HFF-Myc (cell line): ENCODE results near the gene UGT2B11.
"Not testable (repeated sequence)": the region's sequence is repeated elsewhere in the genome, so short reads cannot be mapped to it uniquely, and the experiment has no call there.

Source experiments
- DNase-seq: peaks from one replicate; pipeline ENCODE4 v3.0.0-alpha.2; 2011; ENCODE audit warnings: low read depth; ENCODE audit errors: extremely low read depth
- H3K4me3 ChIP-seq: replicated peaks from 2 replicates; pipeline ENCODE4 v1.5.1; 2011; ENCODE audit warnings: low read depth, mild to moderate bottlenecking, control low read depth, low read length
- TF ChIP-seq, protein P1 (sequence below): IDR thresholded peaks from 2 replicates; pipeline ENCODE4 v1.5.1; 2012; ENCODE audit warnings: mild to moderate bottlenecking, low read depth, low read length, control low read depth; ENCODE audit errors: missing control alignments

The UGT2B11 gene

DNA sequence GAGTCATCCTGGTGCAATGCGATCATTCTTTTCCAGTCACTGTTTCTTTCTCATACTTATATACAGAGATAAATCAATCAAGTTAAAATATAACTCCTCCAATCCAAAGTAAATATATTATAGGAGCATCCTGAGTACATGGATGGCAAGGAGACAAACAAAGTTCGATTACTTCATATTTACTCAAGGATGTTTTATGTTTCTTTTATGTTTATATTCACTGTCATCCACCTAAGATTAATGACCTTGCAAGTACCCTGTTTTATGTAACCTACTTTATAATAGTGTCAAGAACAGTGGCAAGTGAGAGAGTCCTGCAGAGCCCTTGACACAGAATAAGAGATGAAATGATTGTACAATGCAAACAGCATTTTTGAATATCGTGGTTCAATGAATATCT is at the start of gene UGT2B11:
Gene UGT2B11 (minus strand): TSS at position 33 of the 400 bp plus-strand sequence. CDS start 26 bp downstream, at position 7.
- TF ChIP-seq, protein P1, sequence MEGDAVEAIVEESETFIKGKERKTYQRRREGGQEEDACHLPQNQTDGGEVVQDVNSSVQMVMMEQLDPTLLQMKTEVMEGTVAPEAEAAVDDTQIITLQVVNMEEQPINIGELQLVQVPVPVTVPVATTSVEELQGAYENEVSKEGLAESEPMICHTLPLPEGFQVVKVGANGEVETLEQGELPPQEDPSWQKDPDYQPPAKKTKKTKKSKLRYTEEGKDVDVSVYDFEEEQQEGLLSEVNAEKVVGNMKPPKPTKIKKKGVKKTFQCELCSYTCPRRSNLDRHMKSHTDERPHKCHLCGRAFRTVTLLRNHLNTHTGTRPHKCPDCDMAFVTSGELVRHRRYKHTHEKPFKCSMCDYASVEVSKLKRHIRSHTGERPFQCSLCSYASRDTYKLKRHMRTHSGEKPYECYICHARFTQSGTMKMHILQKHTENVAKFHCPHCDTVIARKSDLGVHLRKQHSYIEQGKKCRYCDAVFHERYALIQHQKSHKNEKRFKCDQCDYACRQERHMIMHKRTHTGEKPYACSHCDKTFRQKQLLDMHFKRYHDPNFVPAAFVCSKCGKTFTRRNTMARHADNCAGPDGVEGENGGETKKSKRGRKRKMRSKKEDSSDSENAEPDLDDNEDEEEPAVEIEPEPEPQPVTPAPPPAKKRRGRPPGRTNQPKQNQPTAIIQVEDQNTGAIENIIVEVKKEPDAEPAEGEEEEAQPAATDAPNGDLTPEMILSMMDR: no peak
- no peak within 1 kb of the TSS for H3K4me3 ChIP-seq
- DNase-seq: no peak

DNA sequence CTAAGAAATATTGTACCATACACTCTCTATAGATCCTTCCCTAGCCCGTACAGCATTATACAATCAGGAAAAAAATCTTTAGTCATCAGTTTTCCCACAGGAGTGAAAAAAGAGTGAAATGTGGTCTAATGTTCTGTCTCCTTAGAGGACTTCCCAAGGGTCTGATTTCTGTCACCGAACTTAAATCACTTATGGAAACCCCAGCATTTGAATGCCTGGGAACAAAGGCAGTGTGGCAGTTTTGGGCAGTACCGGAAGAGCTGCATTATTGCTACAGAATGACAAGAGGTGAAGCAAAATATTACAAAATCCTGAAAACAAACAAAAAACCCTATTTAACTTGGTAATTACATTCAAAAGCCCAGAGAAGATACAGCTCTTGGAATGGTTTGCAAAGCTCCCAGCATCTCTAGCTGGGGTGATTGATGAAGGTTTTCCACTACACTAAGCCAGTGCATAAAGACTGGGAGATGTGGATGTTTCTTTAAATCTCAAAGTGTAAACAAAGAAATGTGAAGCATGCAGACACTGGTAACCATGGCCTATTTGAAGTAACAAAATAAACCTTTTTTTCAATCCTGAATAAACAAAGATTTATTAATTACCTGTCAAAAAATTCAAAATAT is 38.7 kb upstream of the UGT2B11 start:
- not testable (repeated sequence) for H3K4me3 ChIP-seq, DNase-seq

DNA sequence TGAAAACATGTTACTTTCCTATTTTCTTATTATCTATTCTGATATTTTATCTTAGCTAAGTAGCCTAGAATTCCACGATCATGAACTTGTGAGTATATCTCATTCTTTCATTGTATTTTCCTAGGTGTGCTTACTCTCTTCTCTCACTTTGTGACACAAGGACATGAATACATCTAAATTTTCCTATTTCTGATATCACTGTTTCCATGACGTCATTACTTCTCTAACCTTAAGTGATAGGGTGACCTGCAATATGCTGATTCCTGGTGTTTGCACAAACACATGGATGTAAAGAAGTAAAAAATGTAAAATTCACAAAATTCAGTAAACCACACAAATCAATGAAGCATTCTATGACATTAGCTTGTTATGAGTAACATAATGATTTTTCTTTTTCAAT is 36.3 kb upstream of the UGT2B11 start:
- DNase-seq, H3K4me3 ChIP-seq: not testable (repeated sequence)

DNA sequence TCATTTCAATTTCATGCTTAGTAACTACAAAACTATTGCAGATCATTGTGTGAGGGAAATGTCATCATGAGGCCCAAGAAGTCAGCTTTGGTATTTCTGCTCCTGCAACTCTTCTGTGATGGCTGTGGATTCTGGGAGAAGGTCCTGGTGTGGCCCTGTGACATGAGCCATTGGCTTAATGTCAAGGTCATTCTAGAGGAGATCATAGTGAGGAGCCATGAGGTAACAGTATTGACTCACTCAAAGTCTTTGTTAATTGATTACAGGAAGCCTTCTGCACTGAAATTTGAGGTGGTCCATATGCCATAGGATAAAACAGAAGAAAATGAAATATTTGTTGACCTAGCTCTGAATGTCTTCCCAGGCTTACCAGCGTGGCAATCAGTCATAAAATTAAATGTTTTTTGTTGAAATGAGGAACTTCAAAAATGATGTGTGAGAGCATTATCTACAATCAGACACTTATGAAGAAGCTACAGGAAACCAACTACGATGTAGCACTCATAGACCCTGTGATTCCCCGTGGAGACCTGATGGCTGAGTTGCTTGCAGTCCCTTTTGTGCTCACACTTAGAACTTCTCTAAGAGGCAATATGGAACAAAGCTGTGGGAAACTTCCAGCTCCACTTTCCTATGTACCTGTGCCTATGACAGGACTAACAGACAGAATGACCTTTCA is 28.2 kb upstream of the UGT2B11 start:
- H3K4me3 ChIP-seq: not testable (repeated sequence)

DNA sequence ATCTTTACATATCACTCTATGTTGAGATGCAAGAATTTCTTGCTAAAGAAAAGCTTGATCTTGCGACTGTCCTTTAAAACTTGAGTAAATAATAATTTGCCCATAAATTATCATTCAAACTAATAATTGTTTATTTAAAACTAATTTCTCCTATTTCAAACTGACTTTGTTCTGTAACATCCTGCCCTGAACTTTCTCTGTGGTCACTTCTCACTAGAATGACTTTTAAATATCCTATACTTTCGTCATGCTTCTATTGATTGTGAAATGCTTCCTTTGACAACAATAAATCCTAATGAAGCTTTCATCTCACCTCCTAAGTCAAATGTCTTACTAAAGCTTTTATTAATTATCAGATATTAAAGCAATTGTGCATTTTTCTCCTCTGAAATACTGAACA is 27.2 kb upstream of the UGT2B11 start:
- not testable (repeated sequence) for DNase-seq

More for the DNA sequence above, 28.2 kb upstream of the UGT2B11 start:
- DNase-seq: not testable (repeated sequence)

DNA sequence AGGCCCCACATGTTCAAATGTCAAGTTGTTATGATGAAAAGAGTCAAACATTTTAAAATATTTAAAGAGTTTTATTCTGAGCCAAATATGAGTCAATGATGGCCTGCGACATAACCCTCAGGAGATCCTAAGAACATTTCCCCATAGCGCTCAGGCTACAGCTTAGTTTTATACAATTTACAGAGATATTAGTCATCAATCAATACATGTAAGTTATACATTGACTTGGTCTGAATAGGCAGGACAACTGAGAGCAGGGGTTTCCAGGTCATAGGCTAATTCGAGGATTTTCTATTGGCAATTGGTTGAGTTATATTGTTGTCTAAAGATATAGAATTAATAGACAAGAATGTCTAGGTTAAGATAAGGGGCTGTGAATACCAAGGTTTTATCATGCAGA is 26.2 kb upstream of the UGT2B11 start:
- H3K4me3 ChIP-seq, DNase-seq: not testable (repeated sequence)

More for the DNA sequence above, 27.2 kb upstream of the UGT2B11 start:
- H3K4me3 ChIP-seq: not testable (repeated sequence)

DNA sequence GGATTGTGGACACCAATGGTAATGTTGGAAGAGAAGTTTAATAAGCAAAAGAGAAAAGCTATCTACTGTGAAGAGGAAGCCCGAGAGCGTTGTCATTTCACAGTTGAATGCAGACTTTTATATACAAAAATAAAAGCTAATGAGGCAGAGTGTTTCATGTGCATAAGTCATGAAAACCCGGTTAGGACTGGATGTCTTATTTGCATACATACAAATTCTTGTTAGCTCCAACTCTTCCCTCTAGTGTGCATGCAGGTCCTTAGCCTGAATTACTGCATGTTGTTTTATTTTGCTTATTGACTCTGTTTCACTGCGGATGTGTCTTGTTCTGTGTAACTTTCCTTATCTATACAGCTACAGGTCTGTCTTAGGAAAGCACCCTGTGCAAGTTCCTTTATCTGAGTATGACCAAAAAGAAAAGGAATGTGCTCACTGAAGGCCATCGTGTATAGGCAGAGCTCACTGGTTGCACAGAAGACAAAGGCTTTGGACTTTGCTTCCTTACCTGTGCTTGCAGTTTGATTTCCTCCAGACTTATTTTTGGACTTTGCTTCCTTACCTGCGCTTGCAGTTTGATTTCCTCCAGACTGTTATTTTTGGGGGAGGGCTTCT is 25.1 kb upstream of the UGT2B11 start:
- DNase-seq: no peak
- H3K4me3 ChIP-seq: no peak overlapping the region
- TF ChIP-seq, protein P1: no peak

DNA sequence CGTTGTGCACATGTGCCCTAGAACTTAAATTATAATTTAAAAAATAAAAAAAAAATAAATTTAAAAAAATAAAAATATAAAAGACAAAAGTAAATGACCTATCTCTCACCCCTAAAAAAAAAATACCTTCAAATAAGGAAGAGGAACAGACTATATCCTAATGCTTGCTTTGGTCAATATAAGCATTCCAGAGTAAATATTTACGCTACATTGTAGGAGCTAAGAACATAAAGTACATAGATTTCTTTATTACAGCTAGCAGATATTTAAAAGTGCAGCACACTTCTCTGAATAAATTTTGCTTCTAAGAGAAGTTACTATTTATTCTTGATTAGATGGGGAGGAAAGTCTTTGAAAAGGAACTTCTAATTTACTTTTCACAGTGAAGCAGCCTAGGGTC is 24.5 kb upstream of the UGT2B11 start:
- H3K4me3 ChIP-seq: no peak overlapping the region
- DNase-seq: no peak
- TF ChIP-seq, protein P1: no peak

DNA sequence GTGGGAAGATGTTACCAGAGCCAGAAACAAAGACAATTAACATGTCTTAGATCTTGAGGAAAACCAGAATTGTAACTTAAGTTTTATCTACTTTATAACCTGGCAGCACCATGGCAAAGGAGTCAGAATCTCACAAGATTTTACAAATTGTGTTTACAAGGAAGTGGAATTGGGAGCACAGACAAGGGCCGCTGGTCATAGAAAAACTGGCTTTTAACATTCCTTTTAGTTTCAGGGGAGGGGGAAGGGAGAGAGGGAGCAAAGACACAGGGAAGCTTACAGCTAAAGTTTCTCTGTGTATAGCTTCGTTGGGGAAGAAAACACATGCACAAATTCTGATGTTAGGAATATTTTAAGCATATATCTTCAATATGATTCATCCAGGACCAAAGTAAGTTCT is 10.3 kb upstream of the UGT2B11 start:
- H3K4me3 ChIP-seq: no peak overlapping the region
- DNase-seq: no peak
- TF ChIP-seq, protein P1: no peak

DNA sequence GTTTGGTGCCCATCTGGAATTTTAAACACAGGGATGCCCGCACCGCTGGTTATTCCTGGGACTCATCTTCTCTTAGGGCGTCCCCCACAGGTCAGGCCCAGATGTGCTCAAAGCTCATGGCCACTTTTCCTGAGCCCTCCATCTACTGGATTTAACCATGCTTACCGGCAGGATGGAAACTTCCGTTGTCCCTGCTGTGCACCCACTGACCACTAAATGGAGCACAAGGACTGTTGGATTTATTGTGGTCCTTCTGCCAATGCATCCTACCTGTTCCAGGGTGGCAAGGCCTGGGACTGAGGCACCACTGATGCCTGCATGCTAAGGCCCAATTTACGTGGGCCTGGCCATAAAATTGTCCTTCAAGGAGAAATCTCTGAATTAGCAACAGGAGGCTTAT is 8.7 kb upstream of the UGT2B11 start:
- H3K4me3 ChIP-seq, DNase-seq: not testable (repeated sequence)

DNA sequence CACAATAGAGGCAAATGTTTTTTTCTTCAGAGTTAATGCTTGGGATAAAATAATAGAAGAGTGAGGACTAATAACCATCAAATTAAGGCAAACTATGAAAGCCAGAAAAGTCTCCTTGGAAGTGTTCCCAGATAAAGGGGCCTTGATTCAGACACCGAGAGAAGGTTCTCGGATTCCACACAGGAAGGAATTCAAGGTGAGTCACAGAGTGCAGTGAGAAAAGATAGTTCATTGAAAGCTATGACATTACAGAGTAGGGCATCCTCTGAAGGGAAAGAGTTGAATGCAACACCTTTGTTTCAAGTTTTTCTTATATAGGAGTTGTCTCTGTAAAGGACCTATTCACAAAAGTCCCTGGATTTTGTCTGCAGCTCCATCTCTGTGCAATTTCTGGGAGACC is 3.9 kb upstream of the UGT2B11 start:
- not testable (repeated sequence) for H3K4me3 ChIP-seq, DNase-seq
